ENCODE measurements around the gene SPNS2. TPM values are rescaled to one million over a fixed set of nuclear protein-coding genes. Genes with fewer than 3 reads are reported as not detected.

The SPNS2 gene
- total and polyA plus RNA-seq, 2 donors (not counting 1 experiment from before 2014, with no cell fraction given): 0.48 TPM; not detected in 1

DNA sequence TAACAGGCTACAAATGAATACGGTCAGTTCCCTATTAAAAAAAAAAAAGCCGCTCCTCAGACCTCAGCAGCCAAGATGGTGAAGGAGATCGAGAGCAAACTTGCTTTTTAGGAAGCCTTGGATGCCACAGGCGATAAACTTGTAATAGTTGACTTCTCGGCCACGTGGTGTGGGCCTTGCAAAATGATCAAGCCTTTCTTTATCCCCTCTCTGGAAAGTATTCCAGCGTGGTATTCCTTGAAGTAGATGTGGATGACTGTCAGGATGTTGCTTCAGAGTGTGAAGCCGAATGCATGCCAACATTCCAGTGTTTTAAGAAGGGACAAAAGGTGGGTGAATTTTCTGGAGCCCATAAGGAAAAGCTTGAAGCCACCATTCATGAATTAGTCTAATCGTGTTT, 73.5 kb downstream of the SPNS2 start:
- Histone ChIP-seq H4K20me1 (ENCODE audit: control insufficient read depth, insufficient read depth, low read length, poor library complexity, severe bottlenecking) (no peaks in the 10 kb centered on the region), H3K4me1 (ENCODE audit: control insufficient read depth in 2 of 2, insufficient read depth in 2 of 2, low read length in 2 of 2) (no peaks in the 10 kb centered on the region), H3K27me3 (replicated peaks in 1 of 4; ENCODE audit: control extremely low read depth in 1 of 4, control insufficient read depth in 3 of 4, insufficient read depth in 4 of 4, low read length in 3 of 4) (peaks cover 0 to 2% (median 0%) of the 10 kb centered on the region in 4 experiments), H3K9ac (ENCODE audit: low read length) (no peak overlapping the region), H3K27ac (ENCODE audit: low read length in 2 of 2) (no peak overlapping the region), H3K4me3 (ENCODE audit: control extremely low read depth in 1 of 5, extremely low read depth in 1 of 5, insufficient read depth in 1 of 5, low read depth in 2 of 5, low read length in 4 of 5) (no peak overlapping the region), H2AFZ (ENCODE audit: insufficient read depth, low read depth, low read length, poor library complexity, severe bottlenecking) (no peak overlapping the region), H3K9me3 (ENCODE audit: control extremely low read depth in 1 of 3, control insufficient read depth in 2 of 3, insufficient read depth in 1 of 3, low read length in 2 of 3) (no peaks in the 10 kb centered on the region), H3K36me3 (replicated peaks in 1 of 2; ENCODE audit: control extremely low read depth in 1 of 2, control insufficient read depth in 1 of 2, extremely low read depth in 1 of 2, insufficient read depth in 2 of 2, low read length in 1 of 2) (no peaks in the 10 kb centered on the region), H3K4me2 (replicated peaks; ENCODE audit: low read depth, low read length, poor library complexity, severe bottlenecking) (no peak overlapping the region), H3K79me2 (ENCODE audit: control insufficient read depth, insufficient read depth, low read length) (no peaks in the 10 kb centered on the region)
- ATAC-seq (ENCODE audit: low read depth) (no peak), DNase-seq (no peak)
- Mint-ChIP-seq H3K27ac (no peak overlapping the region), H3K9me3 (ENCODE audit: insufficient read depth) (no peaks in the 10 kb centered on the region), H3K4me3 (no peak overlapping the region), H3K27me3 (peaks cover 4% of the 10 kb centered on the region), H3K4me1 (peaks cover 6% of the 10 kb centered on the region)
- 93% methylated on average over 4 of the region's 9 CpGs for WGBS (ENCODE audit: insufficient coverage)
- CTCF ChIA-PET: no interaction called here
- TF ChIP-seq, protein P1, sequence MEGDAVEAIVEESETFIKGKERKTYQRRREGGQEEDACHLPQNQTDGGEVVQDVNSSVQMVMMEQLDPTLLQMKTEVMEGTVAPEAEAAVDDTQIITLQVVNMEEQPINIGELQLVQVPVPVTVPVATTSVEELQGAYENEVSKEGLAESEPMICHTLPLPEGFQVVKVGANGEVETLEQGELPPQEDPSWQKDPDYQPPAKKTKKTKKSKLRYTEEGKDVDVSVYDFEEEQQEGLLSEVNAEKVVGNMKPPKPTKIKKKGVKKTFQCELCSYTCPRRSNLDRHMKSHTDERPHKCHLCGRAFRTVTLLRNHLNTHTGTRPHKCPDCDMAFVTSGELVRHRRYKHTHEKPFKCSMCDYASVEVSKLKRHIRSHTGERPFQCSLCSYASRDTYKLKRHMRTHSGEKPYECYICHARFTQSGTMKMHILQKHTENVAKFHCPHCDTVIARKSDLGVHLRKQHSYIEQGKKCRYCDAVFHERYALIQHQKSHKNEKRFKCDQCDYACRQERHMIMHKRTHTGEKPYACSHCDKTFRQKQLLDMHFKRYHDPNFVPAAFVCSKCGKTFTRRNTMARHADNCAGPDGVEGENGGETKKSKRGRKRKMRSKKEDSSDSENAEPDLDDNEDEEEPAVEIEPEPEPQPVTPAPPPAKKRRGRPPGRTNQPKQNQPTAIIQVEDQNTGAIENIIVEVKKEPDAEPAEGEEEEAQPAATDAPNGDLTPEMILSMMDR (IDR thresholded peaks at IDR 0.05): no peak
- TF ChIP-seq EZH2 (IDR thresholded peaks at IDR 0.05; ENCODE audit: borderline replicate concordance, insufficient read depth, low read depth, low read length, poor library complexity, severe bottlenecking): no peak
- intact Hi-C loops (cut with micrococcal nuclease): no loop called here
- POLR2A ChIA-PET: no interaction called here

DNA sequence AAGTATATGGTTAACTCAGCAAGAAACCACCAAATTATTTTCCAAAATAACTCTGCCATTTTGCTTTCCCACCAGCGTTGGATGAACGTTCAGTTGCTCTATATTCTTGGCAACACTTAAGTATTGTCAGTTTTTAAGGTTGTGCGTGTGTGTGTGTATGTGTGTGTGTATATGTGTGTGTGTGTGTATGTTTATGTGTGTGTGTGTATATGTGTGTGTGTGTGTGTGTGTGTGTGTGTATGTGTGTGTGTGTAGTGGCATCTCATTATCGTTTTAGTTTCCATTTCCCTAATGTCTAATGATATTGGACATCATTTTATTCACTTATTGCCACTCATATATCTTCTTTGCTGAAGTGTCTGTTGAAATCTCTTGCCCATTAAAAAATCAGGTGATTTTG, 74.4 kb downstream of the SPNS2 start:
- H3K4me1 Mint-ChIP-seq: peaks cover 6% of the 10 kb centered on the region

More for the DNA sequence above, 74.4 kb downstream of the SPNS2 start:
- CTCF ChIA-PET: no interaction called here
- TF ChIP-seq, protein P1 (IDR thresholded peaks at IDR 0.05): no peak
- no peak for TF ChIP-seq EZH2 (IDR thresholded peaks at IDR 0.05; ENCODE audit: borderline replicate concordance, insufficient read depth, low read depth, low read length, poor library complexity, severe bottlenecking)
- Histone ChIP-seq H3K9ac (ENCODE audit: low read length) (no peak overlapping the region), H2AFZ (ENCODE audit: insufficient read depth, low read depth, low read length, poor library complexity, severe bottlenecking) (no peak overlapping the region), H3K79me2 (ENCODE audit: control insufficient read depth, insufficient read depth, low read length) (no peaks in the 10 kb centered on the region), H4K20me1 (ENCODE audit: control insufficient read depth, insufficient read depth, low read length, poor library complexity, severe bottlenecking) (no peaks in the 10 kb centered on the region), H3K27ac (ENCODE audit: low read length in 2 of 2) (no peak overlapping the region), H3K4me2 (replicated peaks; ENCODE audit: low read depth, low read length, poor library complexity, severe bottlenecking) (no peak overlapping the region), H3K9me3 (ENCODE audit: control extremely low read depth in 1 of 3, control insufficient read depth in 2 of 3, insufficient read depth in 1 of 3, low read length in 2 of 3) (no peaks in the 10 kb centered on the region), H3K4me3 (ENCODE audit: control extremely low read depth in 1 of 5, extremely low read depth in 1 of 5, insufficient read depth in 1 of 5, low read depth in 2 of 5, low read length in 4 of 5) (no peak overlapping the region), H3K36me3 (replicated peaks in 1 of 2; ENCODE audit: control extremely low read depth in 1 of 2, control insufficient read depth in 1 of 2, extremely low read depth in 1 of 2, insufficient read depth in 2 of 2, low read length in 1 of 2) (no peaks in the 10 kb centered on the region), H3K4me1 (ENCODE audit: control insufficient read depth in 2 of 2, insufficient read depth in 2 of 2, low read length in 2 of 2) (no peaks in the 10 kb centered on the region), H3K27me3 (replicated peaks in 1 of 4; ENCODE audit: control extremely low read depth in 1 of 4, control insufficient read depth in 3 of 4, insufficient read depth in 4 of 4, low read length in 3 of 4) (peaks cover 0 to 6% (median 0%) of the 10 kb centered on the region in 4 experiments)
- 68% methylated on average over 3 of the region's 4 CpGs for WGBS (ENCODE audit: insufficient coverage)
- intact Hi-C loops (cut with micrococcal nuclease): no loop called here
- peaks cover 4% of the 10 kb centered on the region for H3K27me3 Mint-ChIP-seq
- no peak overlapping the region for H3K4me3 Mint-ChIP-seq
- POLR2A ChIA-PET: no interaction called here
- H3K27ac Mint-ChIP-seq: no peak overlapping the region
- no peaks in the 10 kb centered on the region for H3K9me3 Mint-ChIP-seq (ENCODE audit: insufficient read depth)
- DNase-seq (no peak), ATAC-seq (ENCODE audit: low read depth) (no peak)

All from B cell (primary cell).